Rectal smooth muscle tissue (tissue), 1 donor: ENCODE results near the gene STON2.
"Not testable (repeated sequence)": the region's sequence is repeated elsewhere in the genome, so short reads cannot be mapped to it uniquely, and the experiment has no call there.

Experiments used
- H3K27ac ChIP-seq: one replicate; pipeline ENCODE4 v1.7.0; 2013; ENCODE audit warnings: low read depth, low read length, inconsistent platforms
- H3K27me3 ChIP-seq: one replicate; pipeline ENCODE4 v1.7.0; 2013; ENCODE audit warnings: low read length; ENCODE audit not compliant: control insufficient read depth, insufficient read depth
- H3K36me3 ChIP-seq: one replicate; pipeline ENCODE4 v1.7.0; 2013; ENCODE audit warnings: low read length; ENCODE audit not compliant: control insufficient read depth, insufficient read depth
- H3K4me1 ChIP-seq: one replicate; pipeline ENCODE4 v1.7.0; 2013; ENCODE audit warnings: low read length; ENCODE audit not compliant: control insufficient read depth, insufficient read depth
- H3K4me3 ChIP-seq: one replicate; pipeline ENCODE4 v1.7.0; 2013; ENCODE audit warnings: low read length
- H3K9ac ChIP-seq: one replicate; pipeline ENCODE4 v1.7.0; 2013; ENCODE audit warnings: low read length

Gene STON2

DNA sequence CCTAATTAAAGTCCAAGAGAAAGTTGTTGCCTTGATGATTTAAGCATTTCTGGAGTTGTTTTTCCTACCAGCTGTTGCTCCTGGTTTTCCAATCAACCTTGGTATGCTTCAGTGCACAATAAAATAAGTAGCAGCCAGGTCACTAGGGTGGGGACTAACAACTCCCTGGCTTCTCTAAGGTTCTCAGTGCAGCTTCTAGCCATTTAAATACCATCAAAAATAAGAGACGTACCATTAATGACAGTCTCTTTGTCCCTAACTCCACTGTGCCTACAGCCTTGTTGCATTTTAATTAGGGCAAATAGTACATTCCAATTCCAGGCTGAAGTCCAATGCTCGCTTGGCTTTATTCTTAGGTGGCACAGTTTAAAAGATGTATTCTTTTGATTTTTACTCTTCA is 11.8 kb downstream of the STON2 start:
- Histone ChIP-seq H3K4me3 (no peak overlapping the region), H3K9ac (no peak overlapping the region), H3K27ac (no peak overlapping the region), H3K27me3 (no peaks in the 10 kb centered on the region), H3K36me3 (no peaks in the 10 kb centered on the region), H3K4me1 (no peaks in the 10 kb centered on the region)

GRCh38 chr14:81386290-81386745 is 13.8 kb downstream of the STON2 start:
- Histone ChIP-seq H3K4me3 (no peak overlapping the region), H3K36me3 (no peaks in the 10 kb centered on the region), H3K9ac (no peak overlapping the region), H3K4me1 (no peaks in the 10 kb centered on the region), H3K27me3 (no peaks in the 10 kb centered on the region), H3K27ac (no peak overlapping the region)

DNA sequence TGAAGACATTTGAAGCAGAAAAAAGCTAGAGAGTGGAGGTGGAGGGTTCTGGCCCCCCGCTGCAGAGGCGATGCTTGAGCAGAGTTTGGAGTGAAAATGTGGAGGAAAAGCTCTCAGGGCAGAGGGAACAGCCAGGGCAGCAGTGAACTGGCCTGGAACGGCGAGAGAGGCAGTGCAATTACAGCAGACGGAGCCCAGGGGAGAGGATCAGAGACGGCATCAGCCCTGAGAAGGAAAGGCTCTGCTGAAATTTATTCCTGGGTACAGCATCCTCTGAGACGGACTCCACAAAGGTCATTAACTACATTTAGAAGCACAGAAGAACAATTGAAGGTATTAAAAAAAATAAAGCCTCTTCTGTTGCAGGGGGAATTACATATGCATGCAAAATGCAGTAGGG is 14.2 kb downstream of the STON2 start:
- Histone ChIP-seq H3K27ac (no peak overlapping the region), H3K9ac (no peak overlapping the region), H3K27me3 (no peaks in the 10 kb centered on the region), H3K4me1 (no peaks in the 10 kb centered on the region), H3K36me3 (no peaks in the 10 kb centered on the region), H3K4me3 (no peak overlapping the region)

GRCh38 chr14:81385419-81385818 is 14.7 kb downstream of the STON2 start:
- H3K27me3 ChIP-seq = no peaks in the 10 kb centered on the region
- no peak overlapping the region for H3K27ac ChIP-seq
- no peak overlapping the region for H3K9ac ChIP-seq
- no peaks in the 10 kb centered on the region for H3K4me1 ChIP-seq
- no peaks in the 10 kb centered on the region for H3K36me3 ChIP-seq
- H3K4me3 ChIP-seq = no peak overlapping the region

GRCh38 chr14:81384900-81385299 is 15.2 kb downstream of the STON2 start:
- Histone ChIP-seq H3K4me3 (no peak overlapping the region), H3K27ac (no peak overlapping the region), H3K4me1 (no peaks in the 10 kb centered on the region), H3K9ac (no peak overlapping the region), H3K36me3 (no peaks in the 10 kb centered on the region), H3K27me3 (no peaks in the 10 kb centered on the region)

GRCh38 chr14:81382517-81383225 is 17.5 kb downstream of the STON2 start:
- no peaks in the 10 kb centered on the region for H3K27me3 ChIP-seq
- H3K4me3 ChIP-seq = no peak overlapping the region
- H3K9ac ChIP-seq = no peak overlapping the region
- no peaks in the 10 kb centered on the region for H3K36me3 ChIP-seq
- H3K27ac ChIP-seq = no peak overlapping the region
- no peaks in the 10 kb centered on the region for H3K4me1 ChIP-seq

DNA sequence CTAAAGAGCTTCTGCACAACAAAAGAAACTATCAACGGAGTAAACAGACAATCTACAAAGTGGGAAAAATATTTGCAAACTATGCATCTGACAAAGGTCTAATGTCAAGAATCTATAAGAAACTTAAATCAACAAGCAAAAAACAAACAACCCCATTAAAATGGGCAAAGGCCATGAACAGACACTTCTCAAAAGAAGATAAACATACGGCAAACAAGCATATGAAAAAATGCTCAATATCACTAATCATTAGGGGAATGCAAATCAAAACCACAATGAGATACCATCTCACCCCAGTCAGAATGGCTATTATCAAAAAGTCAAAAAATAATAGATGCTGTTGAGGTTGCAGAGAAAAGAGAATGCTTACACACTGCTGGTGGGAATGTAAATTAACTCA is 20.1 kb downstream of the STON2 start:
- not testable (repeated sequence) for H3K36me3 ChIP-seq, H3K4me1 ChIP-seq, H3K9ac ChIP-seq, H3K27me3 ChIP-seq, H3K27ac ChIP-seq, H3K4me3 ChIP-seq

- Histone ChIP-seq H3K4me1 (no peaks in the 10 kb centered on the region), H3K27ac (no peak overlapping the region), H3K27me3 (no peaks in the 10 kb centered on the region), H3K9ac (no peak overlapping the region), H3K4me3 (no peak overlapping the region), H3K36me3 (no peaks in the 10 kb centered on the region)
Measured at GRCh38 chr14:81371802-81372201, 28.3 kb downstream of the STON2 start.

DNA sequence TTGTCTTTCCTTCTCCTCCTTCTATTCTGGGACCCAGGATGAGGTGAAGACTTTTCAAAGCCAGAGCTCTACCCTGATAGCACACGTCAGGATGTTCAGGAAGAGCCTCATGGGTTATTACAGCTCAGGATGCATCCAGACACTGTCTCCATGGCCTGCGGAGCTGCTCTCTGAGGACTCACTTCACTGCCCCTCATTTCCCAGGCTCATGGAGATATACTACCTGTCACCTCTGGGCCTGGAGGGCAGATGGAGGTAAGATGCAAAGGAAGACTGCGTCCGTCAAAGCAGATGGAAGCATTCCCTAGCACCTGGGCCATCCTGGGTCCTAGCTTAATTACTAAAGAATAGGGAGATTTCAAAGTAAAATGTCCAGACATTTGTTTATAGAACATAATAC is 32.6 kb downstream of the STON2 start:
- H3K4me1 ChIP-seq = no peaks in the 10 kb centered on the region
- no peaks in the 10 kb centered on the region for H3K27me3 ChIP-seq
- no peak overlapping the region for H3K4me3 ChIP-seq
- no peak overlapping the region for H3K27ac ChIP-seq
- no peak overlapping the region for H3K9ac ChIP-seq
- H3K36me3 ChIP-seq = no peaks in the 10 kb centered on the region

DNA sequence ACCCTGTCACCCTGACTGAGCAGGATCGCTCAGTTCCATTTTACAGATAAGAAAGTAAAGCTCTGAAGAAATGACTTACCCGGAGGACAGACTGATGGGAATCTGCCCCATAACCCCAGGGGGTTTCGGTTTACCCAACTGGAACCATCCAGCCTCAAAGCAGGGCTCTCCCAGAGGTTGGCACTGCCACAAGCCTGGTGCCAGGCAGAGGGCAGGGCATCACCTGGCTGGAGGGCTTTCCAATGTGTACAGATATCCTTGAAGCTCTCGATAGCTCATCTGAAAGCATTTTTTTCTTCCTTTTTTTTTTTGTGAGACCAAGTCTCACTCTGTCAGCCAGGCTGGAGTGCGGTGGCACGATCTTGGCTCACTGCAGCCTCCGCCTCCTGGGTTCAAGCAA is 33.2 kb downstream of the STON2 start:
- H3K4me1 ChIP-seq = no peaks in the 10 kb centered on the region
- no peak overlapping the region for H3K4me3 ChIP-seq
- H3K9ac ChIP-seq = no peak overlapping the region
- no peaks in the 10 kb centered on the region for H3K27me3 ChIP-seq
- no peak overlapping the region for H3K27ac ChIP-seq
- no peaks in the 10 kb centered on the region for H3K36me3 ChIP-seq

DNA sequence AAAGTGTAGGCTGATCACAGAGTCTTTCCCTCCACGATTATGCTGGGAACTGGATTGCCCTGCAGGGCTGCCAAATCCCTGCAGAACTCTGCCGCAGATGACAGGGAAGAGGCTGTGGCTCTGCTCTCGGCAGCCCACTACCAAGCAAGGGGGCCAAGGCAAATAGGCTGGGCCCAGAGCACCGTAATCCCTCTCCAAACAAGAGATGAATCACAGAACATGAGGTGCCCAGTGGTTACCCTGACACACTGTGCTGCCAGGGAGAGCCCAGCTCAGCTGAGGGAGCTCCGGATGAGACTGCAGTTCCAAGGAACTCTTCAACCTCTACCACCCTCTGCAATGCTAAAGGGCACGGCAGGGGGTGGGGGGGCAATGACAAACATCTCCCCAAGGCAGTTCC is 33.9 kb downstream of the STON2 start:
- no peaks in the 10 kb centered on the region for H3K4me1 ChIP-seq
- no peaks in the 10 kb centered on the region for H3K27me3 ChIP-seq
- H3K9ac ChIP-seq = no peak overlapping the region
- H3K4me3 ChIP-seq = no peak overlapping the region
- no peaks in the 10 kb centered on the region for H3K36me3 ChIP-seq
- H3K27ac ChIP-seq = no peak overlapping the region

- Histone ChIP-seq H3K4me1 (no peaks in the 10 kb centered on the region), H3K27me3 (no peaks in the 10 kb centered on the region), H3K4me3 (no peak overlapping the region), H3K27ac (no peak overlapping the region), H3K36me3 (no peaks in the 10 kb centered on the region), H3K9ac (no peak overlapping the region)
Measured at GRCh38 chr14:81363746-81364378, 36.3 kb downstream of the STON2 start.

- no peaks in the 10 kb centered on the region for H3K36me3 ChIP-seq
- no peaks in the 10 kb centered on the region for H3K4me1 ChIP-seq
- H3K4me3 ChIP-seq = no peak overlapping the region
- no peak overlapping the region for H3K9ac ChIP-seq
- H3K27me3 ChIP-seq = no peaks in the 10 kb centered on the region
- H3K27ac ChIP-seq = no peak overlapping the region
Measured at GRCh38 chr14:81353691-81354323, 46.3 kb downstream of the STON2 start.
